ENCODE data around the gene SLC6A2. TPM values are rescaled to one million over a fixed set of nuclear protein-coding genes. Genes with fewer than 3 reads are reported as not detected.

SLC6A2 gene
- total and polyA plus RNA-seq, 4 experiments from 2014 or later = not detected

DNA sequence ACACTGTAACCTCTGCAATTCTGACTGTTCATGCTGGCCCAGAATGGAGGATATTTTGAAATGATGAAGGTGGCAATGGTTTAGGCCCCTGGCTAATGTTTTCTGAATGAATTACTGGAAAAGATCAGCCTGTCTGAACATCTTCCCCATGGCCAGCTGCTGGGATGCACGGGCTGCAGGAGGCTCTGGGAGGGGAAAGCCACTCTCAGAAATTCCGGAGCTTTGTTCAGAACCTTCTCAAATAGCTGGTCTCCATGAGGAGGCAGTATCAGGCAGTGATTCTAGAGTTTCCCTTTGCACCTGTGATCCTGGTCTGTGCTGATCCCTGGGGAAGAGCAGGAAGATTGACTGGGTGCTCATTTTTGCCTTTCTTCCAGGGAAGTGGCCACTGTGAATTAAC is 5.0 kb downstream of the SLC6A2 start:
- H3K27me3 ChIP-seq (ENCODE audit: insufficient read depth, low read length) = no peaks in the 10 kb centered on the region
- H3K9me3 Mint-ChIP-seq = peaks cover 0 to 7% (median 2%) of the 10 kb centered on the region in 8 donors
- H3K4me1 Mint-ChIP-seq = no peaks in the 10 kb centered on the region
- CTCF ChIA-PET (ENCODE audit: partially characterized antibody) = no interaction called here
- no peak for DNase-seq
- H3K4me3 Mint-ChIP-seq = no peak overlapping the region
- H3K9me3 ChIP-seq (ENCODE audit: control insufficient read depth in 1 of 2, low read length in 2 of 2) = no peaks in the 10 kb centered on the region
- no peak overlapping the region for H3K4me3 ChIP-seq (ENCODE audit: low read length in 2 of 2)
- no peaks in the 10 kb centered on the region for H3K4me1 ChIP-seq (ENCODE audit: insufficient read depth, low read length)
- POLR2A ChIA-PET (ENCODE audit: partially characterized antibody) = no interaction called here
- H3K36me3 ChIP-seq (ENCODE audit: insufficient read depth, low read length) = no peaks in the 10 kb centered on the region
- H3K27ac Mint-ChIP-seq = no peak overlapping the region
- no peaks in the 10 kb centered on the region for H3K36me3 Mint-ChIP-seq
- H3K27me3 Mint-ChIP-seq = peaks cover 5 to 11% of the 10 kb centered on the region in 2 donors
- H3K27ac ChIP-seq (ENCODE audit: low read depth, low read length) = no peak overlapping the region
- intact Hi-C loops (cut with micrococcal nuclease) = no loop called here

DNA sequence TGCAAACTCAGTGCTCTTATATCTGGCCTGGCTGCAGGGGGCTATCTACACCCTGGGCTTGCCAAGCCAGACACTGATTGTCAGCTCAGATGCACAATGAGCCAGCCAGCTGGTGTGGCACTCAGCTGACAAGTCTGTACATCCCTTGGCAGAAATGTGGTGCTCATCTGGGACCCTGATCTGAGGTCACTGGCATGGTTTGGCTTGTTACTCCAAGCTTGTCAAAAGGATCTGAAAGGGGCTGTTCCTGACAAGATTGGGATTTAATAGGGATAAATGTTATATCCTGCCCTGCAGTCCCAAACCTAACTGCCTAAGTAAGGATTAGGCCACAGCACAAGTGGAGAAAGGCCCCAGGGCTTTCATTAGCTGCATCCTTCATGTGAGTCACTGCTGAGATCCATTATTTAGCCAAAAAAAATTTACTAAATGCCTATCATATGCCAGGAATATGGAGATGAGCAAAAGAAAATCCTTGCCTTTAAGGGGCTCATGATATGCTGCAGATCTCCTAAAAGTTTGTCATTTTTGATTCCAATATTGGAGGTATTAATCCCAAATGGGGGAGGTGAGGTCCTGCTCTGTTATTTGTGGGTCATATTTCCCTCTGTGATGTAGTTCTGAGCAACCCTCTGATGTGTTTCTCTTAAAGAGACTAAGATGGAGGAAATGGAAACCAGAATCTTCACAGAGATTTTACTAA is 6.3 kb downstream of the SLC6A2 start:
- CTCF ChIA-PET (ENCODE audit: partially characterized antibody) = no interaction called here
- peak overlapping the region in 1 of 7 donors; percentile 52 for H3K27ac Mint-ChIP-seq
- H3K27me3 Mint-ChIP-seq = peaks cover 1 to 11% of the 10 kb centered on the region in 2 donors
- Histone ChIP-seq H3K27ac (ENCODE audit: low read depth, low read length) (no peak overlapping the region), H3K4me1 (ENCODE audit: insufficient read depth, low read length) (no peaks in the 10 kb centered on the region), H3K36me3 (ENCODE audit: insufficient read depth, low read length) (no peaks in the 10 kb centered on the region), H3K9me3 (ENCODE audit: control insufficient read depth in 1 of 2, low read length in 2 of 2) (no peaks in the 10 kb centered on the region), H3K27me3 (ENCODE audit: insufficient read depth, low read length) (no peaks in the 10 kb centered on the region), H3K4me3 (ENCODE audit: low read length in 2 of 2) (no peak overlapping the region)
- no peaks in the 10 kb centered on the region for H3K4me1 Mint-ChIP-seq
- intact Hi-C loops (cut with micrococcal nuclease) = no loop called here
- DNase-seq = no peak
- POLR2A ChIA-PET (ENCODE audit: partially characterized antibody) = no interaction called here
- peaks cover 0 to 7% (median 3%) of the 10 kb centered on the region in 8 donors for H3K9me3 Mint-ChIP-seq
- H3K36me3 Mint-ChIP-seq = no peaks in the 10 kb centered on the region
- no peak overlapping the region for H3K4me3 Mint-ChIP-seq

DNA sequence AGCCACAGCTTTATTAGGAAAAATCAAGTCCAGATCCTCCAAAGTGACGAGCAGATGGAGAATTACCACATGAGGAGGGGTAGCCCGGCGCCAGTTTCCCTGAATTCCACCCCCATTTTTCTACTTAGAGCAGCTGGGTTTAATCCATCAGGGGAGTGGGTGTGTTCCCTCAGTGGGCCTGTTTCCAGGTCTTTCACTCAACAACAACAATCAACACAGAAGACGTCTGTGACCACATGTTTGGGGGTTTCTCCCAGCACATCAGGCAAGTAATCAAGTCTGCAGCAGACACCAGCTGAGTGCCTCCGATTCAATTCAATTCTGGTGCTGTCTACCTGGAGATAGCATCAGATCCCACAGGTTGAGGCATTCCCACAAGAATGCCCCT is 6.8 kb downstream of the SLC6A2 start:
- Histone ChIP-seq H3K27ac (ENCODE audit: low read depth, low read length) (no peak overlapping the region), H3K4me3 (ENCODE audit: low read length in 2 of 2) (no peak overlapping the region), H3K36me3 (ENCODE audit: insufficient read depth, low read length) (no peaks in the 10 kb centered on the region), H3K27me3 (ENCODE audit: insufficient read depth, low read length) (no peaks in the 10 kb centered on the region), H3K9me3 (ENCODE audit: control insufficient read depth in 1 of 2, low read length in 2 of 2) (no peaks in the 10 kb centered on the region), H3K4me1 (ENCODE audit: insufficient read depth, low read length) (no peaks in the 10 kb centered on the region)
- ChIA-PET CTCF (ENCODE audit: partially characterized antibody) (no interaction called here), POLR2A (ENCODE audit: partially characterized antibody) (no interaction called here)
- no peaks in the 10 kb centered on the region for H3K36me3 Mint-ChIP-seq
- no peak overlapping the region for H3K27ac Mint-ChIP-seq
- H3K27me3 Mint-ChIP-seq = peaks cover 0 to 11% of the 10 kb centered on the region in 2 donors
- intact Hi-C loops (cut with micrococcal nuclease) = no loop called here
- no peaks in the 10 kb centered on the region for H3K4me1 Mint-ChIP-seq
- no peak for DNase-seq
- no peak overlapping the region for H3K4me3 Mint-ChIP-seq
- peaks cover 0 to 7% (median 3%) of the 10 kb centered on the region in 8 donors for H3K9me3 Mint-ChIP-seq

DNA sequence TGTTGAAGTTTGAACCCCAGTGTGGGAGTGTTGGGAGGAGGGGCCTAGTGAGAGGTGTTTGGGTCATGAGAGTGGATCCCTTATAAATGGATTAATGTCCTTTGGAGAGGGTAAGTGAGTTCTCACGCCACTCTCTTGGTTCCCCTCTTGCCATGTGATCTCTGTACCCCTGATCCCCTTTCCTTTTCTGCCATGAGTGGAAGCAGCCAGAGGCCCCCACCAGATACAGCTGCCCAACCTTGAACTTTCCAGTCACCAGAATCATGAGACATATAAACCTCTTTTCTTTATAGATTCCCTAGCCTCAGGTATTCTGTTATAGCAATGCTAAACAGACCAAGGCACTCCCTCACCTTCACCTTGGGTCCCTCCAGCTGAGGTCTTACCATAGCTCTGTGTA is 7.4 kb downstream of the SLC6A2 start:
- Histone ChIP-seq H3K4me1 (ENCODE audit: insufficient read depth, low read length) (no peaks in the 10 kb centered on the region), H3K27ac (ENCODE audit: low read depth, low read length) (no peak overlapping the region), H3K9me3 (ENCODE audit: control insufficient read depth in 1 of 2, low read length in 2 of 2) (no peaks in the 10 kb centered on the region), H3K27me3 (ENCODE audit: insufficient read depth, low read length) (no peaks in the 10 kb centered on the region), H3K36me3 (ENCODE audit: insufficient read depth, low read length) (no peaks in the 10 kb centered on the region), H3K4me3 (ENCODE audit: low read length in 2 of 2) (no peak overlapping the region)
- Mint-ChIP-seq H3K4me3 (no peak overlapping the region), H3K9me3 (peaks cover 0 to 7% (median 3%) of the 10 kb centered on the region in 8 donors), H3K36me3 (no peaks in the 10 kb centered on the region), H3K27ac (no peak overlapping the region), H3K4me1 (no peaks in the 10 kb centered on the region), H3K27me3 (peaks cover 0 to 7% of the 10 kb centered on the region in 2 donors)
- ChIA-PET CTCF (ENCODE audit: partially characterized antibody) (no interaction called here), POLR2A (ENCODE audit: partially characterized antibody) (no interaction called here)
- intact Hi-C loops (cut with micrococcal nuclease) = no loop called here
- DNase-seq = no peak

DNA sequence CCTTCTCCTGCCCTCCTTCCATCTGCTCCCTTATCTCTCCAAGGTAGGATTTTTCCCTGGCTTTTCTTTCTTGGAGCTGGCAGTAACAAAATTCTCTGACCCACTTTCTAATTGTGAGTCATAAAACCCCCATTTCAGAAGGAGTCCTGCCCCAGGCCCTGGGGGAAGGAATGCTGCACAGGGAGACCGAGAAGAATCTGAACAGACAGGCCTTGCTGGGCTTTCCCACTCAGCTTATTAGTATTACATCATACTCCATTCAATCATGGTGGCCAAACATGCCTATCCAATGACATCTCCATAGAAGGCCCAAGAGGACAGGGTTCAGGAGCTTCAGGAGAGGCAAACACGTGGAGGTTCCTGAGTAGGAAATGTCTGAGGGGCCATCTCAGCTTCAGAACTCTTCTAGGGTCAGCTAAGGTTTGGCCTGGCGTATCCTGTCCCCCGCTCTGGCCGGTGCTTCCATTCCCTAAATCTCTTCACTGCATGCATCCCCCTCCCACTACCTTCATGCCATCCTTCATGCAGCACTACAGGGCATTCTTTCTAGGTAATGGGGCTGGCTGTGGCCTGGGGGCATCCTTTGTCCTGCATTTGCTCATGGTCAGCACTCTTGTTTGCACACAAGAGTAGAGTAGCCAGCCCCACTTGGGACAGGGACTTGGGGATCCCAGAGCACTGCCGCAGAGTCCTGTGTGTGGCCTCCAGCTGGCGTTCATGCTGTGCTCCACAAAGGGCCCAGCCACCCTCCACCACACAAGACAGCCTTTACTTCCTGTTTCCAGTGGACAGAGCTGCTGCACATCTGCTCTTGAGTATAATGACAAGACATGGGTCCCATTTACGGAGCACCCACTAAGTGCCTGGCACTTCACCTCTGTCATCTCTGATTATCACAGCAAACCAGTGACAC is 8.2 kb downstream of the SLC6A2 start:
- Histone ChIP-seq H3K36me3 (ENCODE audit: insufficient read depth, low read length) (no peaks in the 10 kb centered on the region), H3K27me3 (ENCODE audit: insufficient read depth, low read length) (no peaks in the 10 kb centered on the region), H3K9me3 (ENCODE audit: control insufficient read depth in 1 of 2, low read length in 2 of 2) (no peaks in the 10 kb centered on the region), H3K27ac (ENCODE audit: low read depth, low read length) (no peak overlapping the region), H3K4me1 (ENCODE audit: insufficient read depth, low read length) (no peaks in the 10 kb centered on the region), H3K4me3 (ENCODE audit: low read length in 2 of 2) (no peak overlapping the region)
- Mint-ChIP-seq H3K4me1 (no peaks in the 10 kb centered on the region), H3K27me3 (peaks cover 0 to 3% of the 10 kb centered on the region in 2 donors), H3K9me3 (peaks cover 0 to 7% (median 3%) of the 10 kb centered on the region in 8 donors), H3K27ac (no peak overlapping the region), H3K36me3 (no peaks in the 10 kb centered on the region), H3K4me3 (no peak overlapping the region)
- POLR2A ChIA-PET (ENCODE audit: partially characterized antibody) = no interaction called here
- no peak for DNase-seq
- CTCF ChIA-PET (ENCODE audit: partially characterized antibody) = no interaction called here
- intact Hi-C loops (cut with micrococcal nuclease) = no loop called here

DNA sequence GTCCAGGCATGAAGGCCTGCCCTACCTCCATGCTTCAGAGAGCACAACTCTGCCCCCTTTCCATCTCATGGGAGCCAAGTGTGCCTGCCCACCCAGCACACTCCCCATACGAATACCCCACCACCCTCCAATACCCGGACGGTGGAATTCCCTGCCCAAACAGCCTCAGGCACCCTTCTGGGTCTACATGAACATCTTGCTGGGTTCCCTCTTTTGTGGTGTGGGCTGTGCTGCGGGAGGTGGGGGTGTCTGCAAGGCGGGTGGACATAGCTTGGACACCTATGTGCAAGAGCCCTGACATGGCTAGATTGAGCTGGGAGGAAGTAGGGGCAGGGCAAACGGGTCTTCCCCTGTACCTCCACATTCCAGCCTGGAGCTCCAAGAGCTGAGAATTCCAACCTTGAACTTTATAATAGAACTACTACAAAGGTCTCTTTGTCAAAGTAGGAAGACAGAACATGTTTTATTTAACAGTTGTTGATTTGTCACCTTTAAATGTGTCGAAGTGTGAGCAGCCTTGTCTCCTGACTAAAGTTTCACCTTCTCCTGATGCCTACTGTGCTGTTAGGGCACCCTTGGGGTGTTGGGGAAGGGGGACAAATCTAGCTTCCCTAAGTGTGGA is 9.1 kb downstream of the SLC6A2 start:
- Mint-ChIP-seq H3K4me3 (no peak overlapping the region), H3K36me3 (no peaks in the 10 kb centered on the region), H3K27ac (no peak overlapping the region), H3K27me3 (peaks cover 0 to 3% of the 10 kb centered on the region in 2 donors), H3K9me3 (peaks cover 0 to 7% (median 3%) of the 10 kb centered on the region in 8 donors), H3K4me1 (no peaks in the 10 kb centered on the region)
- no peaks in the 10 kb centered on the region for H3K36me3 ChIP-seq (ENCODE audit: insufficient read depth, low read length)
- POLR2A ChIA-PET (ENCODE audit: partially characterized antibody) = no interaction called here
- intact Hi-C loops (cut with micrococcal nuclease) = no loop called here
- H3K27ac ChIP-seq (ENCODE audit: low read depth, low read length) = no peak overlapping the region
- no peaks in the 10 kb centered on the region for H3K27me3 ChIP-seq (ENCODE audit: insufficient read depth, low read length)
- CTCF ChIA-PET (ENCODE audit: partially characterized antibody) = no interaction called here
- H3K4me3 ChIP-seq (ENCODE audit: low read length in 2 of 2) = no peak overlapping the region
- DNase-seq = no peak
- H3K9me3 ChIP-seq (ENCODE audit: control insufficient read depth in 1 of 2, low read length in 2 of 2) = no peaks in the 10 kb centered on the region
- H3K4me1 ChIP-seq (ENCODE audit: insufficient read depth, low read length) = no peaks in the 10 kb centered on the region

DNA sequence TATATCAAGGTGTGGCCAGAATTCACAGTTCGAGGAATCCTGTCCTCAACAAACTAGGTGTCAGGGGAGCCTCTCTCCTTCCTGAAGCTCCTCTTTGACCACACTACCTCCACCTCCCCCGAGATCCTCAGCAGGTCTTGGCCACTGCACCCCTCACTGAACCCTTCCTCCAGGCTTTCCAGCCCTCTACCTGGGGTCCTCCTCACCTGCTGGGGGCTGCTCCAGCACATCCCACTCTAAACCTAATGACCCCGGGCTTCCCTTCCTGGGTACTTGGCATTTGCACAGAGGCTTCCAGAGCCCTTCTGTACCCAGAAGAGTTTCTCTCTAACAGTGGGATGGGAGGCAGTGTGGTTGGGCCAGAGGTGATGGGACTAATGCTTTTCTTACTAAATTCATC is 9.7 kb downstream of the SLC6A2 start:
- Mint-ChIP-seq H3K27me3 (peaks cover 0 to 3% of the 10 kb centered on the region in 2 donors), H3K4me3 (no peak overlapping the region), H3K27ac (no peak overlapping the region), H3K4me1 (no peaks in the 10 kb centered on the region), H3K36me3 (no peaks in the 10 kb centered on the region), H3K9me3 (peaks cover 0 to 7% (median 3%) of the 10 kb centered on the region in 8 donors)
- Histone ChIP-seq H3K4me1 (ENCODE audit: insufficient read depth, low read length) (no peaks in the 10 kb centered on the region), H3K27ac (ENCODE audit: low read depth, low read length) (no peak overlapping the region), H3K27me3 (ENCODE audit: insufficient read depth, low read length) (no peaks in the 10 kb centered on the region), H3K4me3 (ENCODE audit: low read length in 2 of 2) (no peak overlapping the region), H3K9me3 (ENCODE audit: control insufficient read depth in 1 of 2, low read length in 2 of 2) (no peaks in the 10 kb centered on the region), H3K36me3 (ENCODE audit: insufficient read depth, low read length) (no peaks in the 10 kb centered on the region)
- ChIA-PET POLR2A (ENCODE audit: partially characterized antibody) (no interaction called here), CTCF (ENCODE audit: partially characterized antibody) (no interaction called here)
- DNase-seq = no peak
- intact Hi-C loops (cut with micrococcal nuclease) = no loop called here

All from CD4-positive, alpha-beta memory T cell (primary cell).